GM18873 (cell line): ENCODE measurements around the gene LRP2.

Experiments used
- ATAC-seq: cut with Tn5 transposase; IDR thresholded peaks from one replicate; pipeline ENCODE4 v1.9.1; 2021; ENCODE audit warnings: mild to moderate bottlenecking, moderate library complexity, moderate number of reproducible peaks; ENCODE audit not compliant: unreplicated experiment, low FRiP score

LRP2 gene

GRCh38 chr2:169106134-169106533 is 256.2 kb downstream of the LRP2 start:
- no peak for ATAC-seq

- ATAC-seq: no peak
Observed at GRCh38 chr2:169105476-169105875, 256.9 kb downstream of the LRP2 start.

GRCh38 chr2:169104848-169105247 is 257.5 kb downstream of the LRP2 start:
- ATAC-seq: no peak

- no peak for ATAC-seq
Observed at GRCh38 chr2:169095621-169096105, 266.7 kb downstream of the LRP2 start.

GRCh38 chr2:169094676-169095075 is 267.7 kb downstream of the LRP2 start:
- no peak for ATAC-seq

GRCh38 chr2:169093535-169093934 is 268.8 kb downstream of the LRP2 start:
- no peak for ATAC-seq

- no peak for ATAC-seq
Observed at GRCh38 chr2:169091761-169092519, 270.4 kb downstream of the LRP2 start.

- ATAC-seq: no peak
Observed at GRCh38 chr2:169091256-169091655, 271.1 kb downstream of the LRP2 start.

- no peak for ATAC-seq
Observed at GRCh38 chr2:169090133-169090820, 272.1 kb downstream of the LRP2 start.

- no peak for ATAC-seq
Observed at GRCh38 chr2:169089182-169089581, 273.2 kb downstream of the LRP2 start.

- ATAC-seq: no peak
Observed at GRCh38 chr2:169087757-169088379, 274.5 kb downstream of the LRP2 start.

GRCh38 chr2:169086893-169087467 is 275.4 kb downstream of the LRP2 start:
- no peak for ATAC-seq

- ATAC-seq: peak; percentile 45
Observed at GRCh38 chr2:169082995-169083394, 279.3 kb downstream of the LRP2 start.

GRCh38 chr2:169081551-169081950 is 280.8 kb downstream of the LRP2 start:
- ATAC-seq: no peak

- peak; percentile 90 for ATAC-seq
Observed at GRCh38 chr2:169080250-169081069, 281.9 kb downstream of the LRP2 start.

GRCh38 chr2:169077674-169078240 is 284.6 kb downstream of the LRP2 start:
- ATAC-seq: no peak
